Hepatocyte (in vitro differentiated cells): ENCODE measurements around the gene PPP4R4. TPM values are rescaled to one million over a fixed set of nuclear protein-coding genes. Genes with fewer than 3 reads are reported as not detected.

Experiments used
- DNase-seq: peaks from one replicate; pipeline ENCODE4 v3.0.0-alpha.2; 2016; ENCODE audit warnings: low spot score
- H2AFZ ChIP-seq: fragments of 200-600 bp; sonication (generic); 2 replicates; pipeline ENCODE4 v1.6.0; 2016; ENCODE audit warnings: antibody characterized with exemption, mild to moderate bottlenecking
- H3K27ac ChIP-seq: fragments of 200-600 bp; sonication (generic); 2 replicates; pipeline ENCODE4 v1.5.1; 2016; ENCODE audit warnings: mild to moderate bottlenecking
- H3K27me3 ChIP-seq: fragments of 200-600 bp; sonication (generic); 2 replicates; pipeline ENCODE4 v1.6.1; 2016
- H3K36me3 ChIP-seq: fragments of 200-600 bp; sonication (generic); replicated peaks from 2 replicates; pipeline ENCODE4 v1.5.1; 2016; ENCODE audit warnings: low read depth; ENCODE audit not compliant: insufficient read depth
- H3K4me1 ChIP-seq: fragments of 200-600 bp; sonication (generic); 2 replicates; pipeline ENCODE4 v1.5.1; 2016; ENCODE audit warnings: mild to moderate bottlenecking, moderate library complexity; ENCODE audit not compliant: insufficient read depth
- H3K4me2 ChIP-seq: fragments of 200-600 bp; sonication (generic); 2 replicates; pipeline ENCODE4 v1.6.0; 2016
- H3K4me3 ChIP-seq: fragments of 200-600 bp; sonication (generic); 2 replicates; pipeline ENCODE4 v1.5.1; 2016; ENCODE audit warnings: mild to moderate bottlenecking
- H3K79me2 ChIP-seq: fragments of 200-600 bp; sonication (generic); 2 replicates; pipeline ENCODE4 v1.6.0; 2017; ENCODE audit warnings: mild to moderate bottlenecking
- H3K9me2 ChIP-seq: fragments of 200-600 bp; sonication (generic); replicated peaks from 2 replicates; pipeline ENCODE4 v1.6.0; 2017; ENCODE audit warnings: mild to moderate bottlenecking; ENCODE audit not compliant: insufficient read depth
- H3K9me3 ChIP-seq: fragments of 200-600 bp; sonication (generic); 2 replicates; pipeline ENCODE4 v1.5.1; 2016; ENCODE audit warnings: low read depth, mild to moderate bottlenecking
- H4K20me1 ChIP-seq: fragments of 200-600 bp; sonication (generic); 2 replicates; pipeline ENCODE4 v1.6.0; 2016; ENCODE audit warnings: mild to moderate bottlenecking; ENCODE audit not compliant: insufficient read depth, poor library complexity, severe bottlenecking
- EZH2 ChIP-seq: fragments of 200-600 bp; sonication (generic); IDR thresholded peaks from 2 replicates; pipeline ENCODE4 v1.6.1; 2016; ENCODE audit warnings: antibody characterized with exemption, mild to moderate bottlenecking, borderline replicate concordance
- EZH2phosphoT487 ChIP-seq: fragments of 200-600 bp; sonication (generic); IDR thresholded peaks from one replicate; pipeline ENCODE4 v1.6.1; 2018; ENCODE audit warnings: antibody characterized with exemption, mild to moderate bottlenecking, low read depth, moderate library complexity; ENCODE audit not compliant: unreplicated experiment, severe bottlenecking
- WGBS: methylation state at CpG from one replicate; pipeline ENCODE4 v1.1.6; 2016; ENCODE audit warnings: low lambda C conversion rate; ENCODE audit errors: missing lambda C conversion rate; 5-methylcytosine and 5-hydroxymethylcytosine counted together
- polyA plus RNA-seq: library from polyadenylated mRNA; unstranded; fragments of >200 nt; fragmentation: Nextera tagmentation; extraction: Ambion mirVana; gene quantifications from 2 replicates; pipeline ENCODE4 v1.2.1, GENCODE V29; 2016
- total RNA-seq: library from RNA; depleted of rRNA; stranded (reverse); fragments of >200 nt; gene quantifications from 2 replicates; pipeline ENCODE4 v1.2.3, GENCODE V29; 2014
- TF ChIP-seq, protein P1 (sequence below): fragments of 200-600 bp; sonication (generic); IDR thresholded peaks from 2 replicates; pipeline ENCODE4 v1.5.1; 2016; ENCODE audit warnings: antibody characterized with exemption, mild to moderate bottlenecking; ENCODE audit not compliant: poor library complexity

Gene PPP4R4
- total and polyA plus RNA-seq, 2 experiments from 2014 or later, result 1.0 to 3.8 TPM

DNA sequence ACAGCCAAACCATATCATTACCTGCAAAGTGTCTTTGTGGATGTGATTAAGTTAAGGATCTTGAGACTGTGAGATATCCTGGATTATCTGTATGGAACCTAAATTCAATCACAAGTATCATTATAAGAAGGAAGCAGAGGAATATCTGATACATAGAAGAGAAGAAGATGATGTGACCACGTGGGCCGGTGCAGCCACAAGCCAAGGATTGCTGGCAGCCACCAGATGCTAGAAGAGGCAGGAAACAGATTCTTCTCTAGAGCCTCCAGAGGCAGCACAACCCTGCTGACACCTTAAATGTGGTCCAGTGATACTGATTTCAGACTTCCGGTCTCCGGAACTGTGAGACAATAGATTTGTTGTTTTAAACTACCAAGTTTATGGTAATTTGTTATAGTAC is 38.6 kb upstream of the PPP4R4 start:
- Histone ChIP-seq H2AFZ (no peak overlapping the region), H3K4me1 (no peaks in the 10 kb centered on the region), H3K9me3 (no peaks in the 10 kb centered on the region), H3K27me3 (no peaks in the 10 kb centered on the region), H3K4me3 (no peak overlapping the region), H3K27ac (no peak overlapping the region), H3K79me2 (no peaks in the 10 kb centered on the region), H3K4me2 (no peak overlapping the region), H3K36me3 (no peaks in the 10 kb centered on the region), H3K9me2 (no peaks in the 10 kb centered on the region), H4K20me1 (no peaks in the 10 kb centered on the region)
- WGBS, result 82% methylated on average over 4 of the region's 4 CpGs
- no peak for TF ChIP-seq EZH2phosphoT487
- TF ChIP-seq, protein P1, sequence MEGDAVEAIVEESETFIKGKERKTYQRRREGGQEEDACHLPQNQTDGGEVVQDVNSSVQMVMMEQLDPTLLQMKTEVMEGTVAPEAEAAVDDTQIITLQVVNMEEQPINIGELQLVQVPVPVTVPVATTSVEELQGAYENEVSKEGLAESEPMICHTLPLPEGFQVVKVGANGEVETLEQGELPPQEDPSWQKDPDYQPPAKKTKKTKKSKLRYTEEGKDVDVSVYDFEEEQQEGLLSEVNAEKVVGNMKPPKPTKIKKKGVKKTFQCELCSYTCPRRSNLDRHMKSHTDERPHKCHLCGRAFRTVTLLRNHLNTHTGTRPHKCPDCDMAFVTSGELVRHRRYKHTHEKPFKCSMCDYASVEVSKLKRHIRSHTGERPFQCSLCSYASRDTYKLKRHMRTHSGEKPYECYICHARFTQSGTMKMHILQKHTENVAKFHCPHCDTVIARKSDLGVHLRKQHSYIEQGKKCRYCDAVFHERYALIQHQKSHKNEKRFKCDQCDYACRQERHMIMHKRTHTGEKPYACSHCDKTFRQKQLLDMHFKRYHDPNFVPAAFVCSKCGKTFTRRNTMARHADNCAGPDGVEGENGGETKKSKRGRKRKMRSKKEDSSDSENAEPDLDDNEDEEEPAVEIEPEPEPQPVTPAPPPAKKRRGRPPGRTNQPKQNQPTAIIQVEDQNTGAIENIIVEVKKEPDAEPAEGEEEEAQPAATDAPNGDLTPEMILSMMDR, result no peak
- no peak for TF ChIP-seq EZH2
- no peak for DNase-seq

DNA sequence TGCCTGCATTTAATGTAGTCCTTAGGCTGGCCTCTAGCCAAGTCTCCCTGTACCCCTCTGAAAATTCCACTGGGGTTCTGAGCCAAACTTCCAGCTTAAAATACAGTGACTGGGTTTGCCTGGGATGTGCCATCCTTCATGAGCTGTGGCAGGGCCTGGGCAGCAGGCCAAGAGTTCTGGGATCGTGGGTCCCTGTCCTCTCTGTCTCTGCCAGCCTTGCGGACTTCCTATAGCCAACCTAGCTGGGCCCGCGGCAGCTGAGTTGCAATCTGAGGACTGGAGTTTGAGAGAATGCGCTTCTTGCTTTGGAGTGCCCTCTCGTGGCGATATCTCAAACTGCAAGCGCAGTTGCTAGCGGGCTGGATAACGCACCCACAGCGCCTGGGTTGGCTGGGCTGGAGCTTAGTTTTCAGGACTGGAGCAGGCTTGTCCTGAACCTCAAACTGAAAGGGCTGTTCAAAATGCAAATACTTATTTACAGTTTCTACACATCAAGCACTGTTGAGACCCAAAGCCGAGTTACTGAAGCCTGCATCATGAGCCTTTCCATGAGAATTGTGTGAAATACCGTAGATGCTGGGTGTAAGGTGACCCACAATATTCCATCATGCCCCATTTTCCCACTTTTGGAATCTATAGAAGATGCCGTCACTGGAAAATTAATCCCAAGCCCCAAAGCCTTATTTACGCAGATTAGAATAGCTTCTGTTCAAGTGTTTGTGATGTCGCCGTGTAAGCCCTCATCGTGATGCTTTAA is 37.4 kb upstream of the PPP4R4 start:
- Histone ChIP-seq H4K20me1 (no peaks in the 10 kb centered on the region), H3K36me3 (no peaks in the 10 kb centered on the region), H3K79me2 (no peaks in the 10 kb centered on the region), H2AFZ (peak overlapping the region; percentile 43), H3K9me2 (no peaks in the 10 kb centered on the region), H3K4me1 (no peaks in the 10 kb centered on the region), H3K4me3 (no peak overlapping the region), H3K27me3 (no peaks in the 10 kb centered on the region), H3K27ac (no peak overlapping the region), H3K4me2 (no peak overlapping the region), H3K9me3 (no peaks in the 10 kb centered on the region)
- WGBS, result 35% methylated on average over 18 of the region's 18 CpGs
- DNase-seq, result peak; percentile 88
- TF ChIP-seq EZH2phosphoT487 (no peak), EZH2 (no peak)
- TF ChIP-seq, protein P1, result peak; percentile 93

DNA sequence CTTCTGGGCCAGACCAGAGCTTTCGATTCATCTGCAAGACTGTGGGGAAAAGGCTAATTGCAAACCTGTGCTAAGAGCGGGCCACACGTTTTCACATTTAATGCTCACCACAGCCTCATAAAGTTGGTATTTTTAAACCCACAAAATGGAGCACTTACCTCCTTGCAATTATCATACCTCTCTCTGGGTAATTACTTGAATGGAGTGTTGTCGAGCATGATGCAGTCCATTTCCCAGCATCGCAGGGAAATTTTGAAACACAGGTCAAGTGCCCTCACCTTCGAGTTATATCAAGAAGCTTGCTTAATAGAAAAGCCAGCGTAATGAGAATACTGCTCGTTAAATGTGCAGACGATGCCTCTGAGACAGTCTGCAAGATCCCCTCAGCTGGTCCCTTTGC is 35.9 kb upstream of the PPP4R4 start:
- no peaks in the 10 kb centered on the region for H3K79me2 ChIP-seq
- H3K4me3 ChIP-seq, result no peak overlapping the region
- 67% methylated on average over 9 of the region's 9 CpGs for WGBS
- DNase-seq, result no peak
- no peak overlapping the region for H2AFZ ChIP-seq
- TF ChIP-seq EZH2phosphoT487, result no peak
- no peaks in the 10 kb centered on the region for H3K4me1 ChIP-seq
- H3K27me3 ChIP-seq, result no peaks in the 10 kb centered on the region
- H3K9me3 ChIP-seq, result no peaks in the 10 kb centered on the region
- H3K27ac ChIP-seq, result no peak overlapping the region
- no peaks in the 10 kb centered on the region for H3K36me3 ChIP-seq
- H3K4me2 ChIP-seq, result no peak overlapping the region
- no peaks in the 10 kb centered on the region for H3K9me2 ChIP-seq
- H4K20me1 ChIP-seq, result no peaks in the 10 kb centered on the region

DNA sequence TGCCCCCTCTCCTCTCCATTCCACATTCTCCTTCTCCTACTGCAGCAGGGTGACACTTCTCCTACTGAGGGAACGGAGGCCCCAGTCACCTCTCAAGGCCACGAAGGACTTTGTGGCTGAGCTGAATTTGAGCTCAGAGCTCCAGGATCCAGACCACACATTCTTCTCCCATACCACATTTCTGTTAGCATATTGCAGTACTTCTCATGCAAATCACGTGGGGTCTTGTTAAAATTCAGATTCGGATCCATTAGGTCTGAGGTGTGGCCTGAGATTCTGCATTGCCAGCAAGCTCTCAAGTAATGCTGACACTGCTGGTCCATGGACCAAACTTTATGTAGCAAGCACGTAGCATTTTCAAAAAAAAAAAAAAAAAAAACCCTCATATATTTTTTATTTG is 35.1 kb upstream of the PPP4R4 start:
- Histone ChIP-seq H3K27ac (no peak overlapping the region), H3K4me2 (no peak overlapping the region), H3K4me3 (no peak overlapping the region), H3K9me2 (no peaks in the 10 kb centered on the region), H3K9me3 (no peaks in the 10 kb centered on the region), H3K36me3 (no peaks in the 10 kb centered on the region), H2AFZ (no peak overlapping the region), H3K79me2 (no peaks in the 10 kb centered on the region), H4K20me1 (no peaks in the 10 kb centered on the region), H3K27me3 (no peaks in the 10 kb centered on the region), H3K4me1 (no peaks in the 10 kb centered on the region)
- WGBS, result 83% methylated on average over 5 of the region's 5 CpGs
- TF ChIP-seq EZH2 (no peak), EZH2phosphoT487 (no peak)
- TF ChIP-seq, protein P1, result no peak
- DNase-seq, result no peak
